OCI-LY3 (cell line): ENCODE data around the gene TMEM140.

Experiments used
- H2AFZ ChIP-seq: fragments of 200-600, 300-600 bp; shearing (Covaris generic); 2 replicates; pipeline ENCODE4 v1.6.0; 2014; ENCODE audit warnings: antibody characterized with exemption, low read depth, low read length
- H3K27ac ChIP-seq: fragments of 200-600, 300-600 bp; sonication (generic); 2 replicates; pipeline ENCODE4 v1.5.1; 2014; ENCODE audit warnings: mild to moderate bottlenecking, low read length, moderate library complexity, mixed read lengths
- H3K27me3 ChIP-seq: fragments of 200-600, 300-600 bp; sonication (generic); 2 replicates; pipeline ENCODE4 v1.6.1; 2014; ENCODE audit warnings: low read depth, low read length, mixed read lengths
- H3K36me3 ChIP-seq: fragments of 200-600, 300-600 bp; sonication (generic); replicated peaks from 2 replicates; pipeline ENCODE3; 2014; ENCODE audit warnings: low read depth, low read length, mixed read lengths
- H3K4me1 ChIP-seq: fragments of 300-600, 200-600 bp; sonication (generic); 2 replicates; pipeline ENCODE4 v1.6.1; 2014; ENCODE audit warnings: low read length, mixed read lengths
- H3K4me2 ChIP-seq: fragments of 200-600, 300-600 bp; sonication (generic); 2 replicates; pipeline ENCODE4 v1.6.1; 2014; ENCODE audit warnings: low read length, mixed read lengths
- H3K4me3 ChIP-seq: fragments of 300-600, 200-600 bp; sonication (generic); 2 replicates; pipeline ENCODE4 v1.5.1; 2014; ENCODE audit warnings: antibody characterized with exemption, mild to moderate bottlenecking, low read length, moderate library complexity
- H3K79me2 ChIP-seq: fragments of 300-600, 200-600 bp; shearing (Covaris generic); 2 replicates; pipeline ENCODE4 v1.6.1; 2014; ENCODE audit warnings: mild to moderate bottlenecking, low read length, mixed read lengths
- H3K9ac ChIP-seq: fragments of 300-600, 200-600 bp; shearing (Covaris generic); 2 replicates; pipeline ENCODE4 v1.6.0; 2014; ENCODE audit warnings: mild to moderate bottlenecking, low read length, moderate library complexity
- H3K9me3 ChIP-seq: fragments of 200-600, 300-600 bp; shearing (Covaris generic); 2 replicates; pipeline ENCODE4 v1.6.1; 2014; ENCODE audit warnings: low read length, mixed read lengths; ENCODE audit not compliant: insufficient read depth
- H4K20me1 ChIP-seq: fragments of 200-600, 300-600 bp; sonication (generic); 2 replicates; pipeline ENCODE4 v1.6.1; 2016; ENCODE audit warnings: low read length, mixed read lengths; ENCODE audit not compliant: insufficient read depth
- EZH2phosphoT487 ChIP-seq: fragments of 200-600 bp; shearing (Covaris generic); IDR thresholded peaks from 2 replicates; pipeline ENCODE4 v1.6.1; 2018; ENCODE audit warnings: antibody characterized with exemption, mixed run types, low read depth
- TF ChIP-seq, protein P1 (sequence below): fragments of 200-600, 300-600 bp; sonication (generic); IDR thresholded peaks from 2 replicates; pipeline ENCODE4 v1.5.1; 2014; ENCODE audit warnings: antibody characterized with exemption, low read length, low read depth

The TMEM140 gene

DNA sequence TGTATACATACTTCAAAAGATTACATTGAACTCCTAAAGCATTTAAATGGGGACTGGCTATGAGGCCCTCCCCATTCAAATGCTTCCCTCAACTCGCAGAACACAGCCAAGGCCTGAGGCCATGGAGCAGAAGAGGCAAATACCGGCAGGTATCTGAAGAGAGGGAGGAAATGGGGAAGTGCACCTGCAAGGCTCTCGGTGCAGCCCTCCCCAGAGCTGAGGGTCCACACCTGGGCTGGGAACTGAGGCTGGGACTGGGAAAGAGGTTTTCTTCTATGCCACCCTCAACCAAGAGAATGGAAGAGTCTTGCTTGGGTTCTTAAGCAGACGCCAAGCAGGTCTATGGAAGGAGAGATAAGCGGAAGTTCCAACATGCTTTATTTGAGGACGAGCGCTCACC is 35.6 kb downstream of the TMEM140 start:
- H3K4me3 ChIP-seq: no peak overlapping the region
- H2AFZ ChIP-seq: no peak overlapping the region
- no peaks in the 10 kb centered on the region for H3K79me2 ChIP-seq
- peaks cover 4% of the 10 kb centered on the region; the same call in 1 of the 2 replicates for H3K27me3 ChIP-seq
- peaks cover 27% of the 10 kb centered on the region for H3K36me3 ChIP-seq
- no peak overlapping the region for H3K4me2 ChIP-seq
- no peak overlapping the region for H3K9ac ChIP-seq
- no peak overlapping the region for H3K27ac ChIP-seq
- peaks cover 35% of the 10 kb centered on the region for H3K4me1 ChIP-seq
- no peaks in the 10 kb centered on the region for H3K9me3 ChIP-seq
- TF ChIP-seq EZH2phosphoT487: no peak
- TF ChIP-seq, protein P1, sequence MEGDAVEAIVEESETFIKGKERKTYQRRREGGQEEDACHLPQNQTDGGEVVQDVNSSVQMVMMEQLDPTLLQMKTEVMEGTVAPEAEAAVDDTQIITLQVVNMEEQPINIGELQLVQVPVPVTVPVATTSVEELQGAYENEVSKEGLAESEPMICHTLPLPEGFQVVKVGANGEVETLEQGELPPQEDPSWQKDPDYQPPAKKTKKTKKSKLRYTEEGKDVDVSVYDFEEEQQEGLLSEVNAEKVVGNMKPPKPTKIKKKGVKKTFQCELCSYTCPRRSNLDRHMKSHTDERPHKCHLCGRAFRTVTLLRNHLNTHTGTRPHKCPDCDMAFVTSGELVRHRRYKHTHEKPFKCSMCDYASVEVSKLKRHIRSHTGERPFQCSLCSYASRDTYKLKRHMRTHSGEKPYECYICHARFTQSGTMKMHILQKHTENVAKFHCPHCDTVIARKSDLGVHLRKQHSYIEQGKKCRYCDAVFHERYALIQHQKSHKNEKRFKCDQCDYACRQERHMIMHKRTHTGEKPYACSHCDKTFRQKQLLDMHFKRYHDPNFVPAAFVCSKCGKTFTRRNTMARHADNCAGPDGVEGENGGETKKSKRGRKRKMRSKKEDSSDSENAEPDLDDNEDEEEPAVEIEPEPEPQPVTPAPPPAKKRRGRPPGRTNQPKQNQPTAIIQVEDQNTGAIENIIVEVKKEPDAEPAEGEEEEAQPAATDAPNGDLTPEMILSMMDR: no peak
- H4K20me1 ChIP-seq: no peaks in the 10 kb centered on the region

DNA sequence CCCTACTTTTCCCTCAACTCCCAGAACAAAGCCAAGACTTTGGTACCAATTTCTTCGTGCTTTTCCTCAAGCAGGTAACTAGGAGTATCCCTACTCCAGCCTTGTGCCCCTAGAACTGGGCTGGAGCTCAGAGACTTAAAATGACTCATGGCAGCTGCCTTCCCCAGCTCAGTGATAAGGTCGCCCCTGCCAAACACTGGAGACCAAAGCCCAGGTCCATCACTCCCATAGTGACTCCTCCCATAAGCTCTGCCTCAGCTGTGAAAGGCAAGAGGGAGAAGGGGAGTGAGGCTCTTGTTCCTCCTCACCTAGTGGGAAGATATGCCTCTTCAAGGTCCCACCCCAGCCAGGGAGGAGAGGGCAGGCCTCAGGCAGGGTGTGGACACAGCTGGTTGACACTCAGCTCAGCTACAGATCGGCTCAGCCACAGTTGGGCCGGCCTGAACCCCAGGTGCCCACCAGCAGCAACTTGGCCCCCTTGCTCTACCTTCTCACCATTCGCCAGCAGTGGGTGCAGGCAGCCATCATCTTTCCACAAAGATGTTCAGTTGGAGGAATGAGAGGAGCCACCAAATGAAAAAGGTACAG is 36.5 kb downstream of the TMEM140 start:
- H3K27me3 ChIP-seq: peaks cover 4% of the 10 kb centered on the region
- no peaks in the 10 kb centered on the region for H3K9me3 ChIP-seq
- no peaks in the 10 kb centered on the region for H4K20me1 ChIP-seq
- no peak overlapping the region for H3K4me2 ChIP-seq
- H3K4me3 ChIP-seq: no peak overlapping the region
- no peak for TF ChIP-seq EZH2phosphoT487
- TF ChIP-seq, protein P1: no peak
- peaks cover 44% of the 10 kb centered on the region for H3K4me1 ChIP-seq
- peaks cover 32% of the 10 kb centered on the region for H3K36me3 ChIP-seq
- H3K9ac ChIP-seq: no peak overlapping the region
- H3K79me2 ChIP-seq: no peaks in the 10 kb centered on the region
- no peak overlapping the region for H3K27ac ChIP-seq
- H2AFZ ChIP-seq: no peak overlapping the region

DNA sequence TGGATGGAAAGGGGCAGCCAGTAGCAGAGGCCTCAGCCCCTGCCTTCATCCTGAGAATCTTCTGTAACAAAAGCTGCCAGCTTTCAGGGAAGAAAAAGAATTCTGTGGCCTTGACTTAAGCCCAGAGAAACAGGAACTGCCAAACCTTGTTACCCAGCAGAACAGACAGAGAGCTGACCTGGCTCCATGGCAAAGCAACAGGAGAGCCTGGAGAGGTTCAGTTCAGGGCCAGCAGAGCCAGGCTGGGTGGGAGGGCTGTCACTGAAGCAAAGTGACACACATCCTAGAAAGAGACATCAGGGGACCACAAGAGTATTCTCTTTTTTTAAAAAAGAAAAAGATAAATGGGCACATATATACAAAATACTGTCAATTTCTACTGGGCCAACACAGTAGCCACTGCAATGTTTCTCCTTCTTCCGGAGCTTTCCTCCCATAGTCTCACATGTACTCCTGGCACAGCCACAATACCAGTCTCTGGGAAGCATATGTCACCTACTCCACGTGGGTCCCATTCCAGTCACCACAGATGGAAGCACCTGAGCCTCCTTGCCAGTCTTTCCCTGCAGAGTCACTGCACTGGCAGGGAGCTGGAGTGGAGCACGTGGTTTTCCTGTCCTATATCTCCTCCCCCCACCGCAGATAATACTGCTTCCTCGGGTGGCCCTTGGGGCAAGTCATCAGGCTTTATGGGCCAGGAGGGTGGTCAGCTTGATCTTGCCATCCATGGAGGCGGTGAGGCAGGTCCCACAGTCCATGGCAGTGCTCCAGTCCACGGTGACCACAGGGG is 37.8 kb downstream of the TMEM140 start:
- Histone ChIP-seq H4K20me1 (no peaks in the 10 kb centered on the region), H3K27me3 (peaks cover 14% of the 10 kb centered on the region), H3K79me2 (no peaks in the 10 kb centered on the region), H3K9ac (no peak overlapping the region), H3K4me2 (peak overlapping the region; percentile 90; the same call in 1 of the 2 replicates), H3K4me3 (no peak overlapping the region), H3K27ac (no peak overlapping the region), H3K36me3 (peaks cover 45% of the 10 kb centered on the region), H3K4me1 (peaks cover 57% of the 10 kb centered on the region), H2AFZ (no peak overlapping the region), H3K9me3 (no peaks in the 10 kb centered on the region)
- no peak for TF ChIP-seq EZH2phosphoT487
- TF ChIP-seq, protein P1: no peak

DNA sequence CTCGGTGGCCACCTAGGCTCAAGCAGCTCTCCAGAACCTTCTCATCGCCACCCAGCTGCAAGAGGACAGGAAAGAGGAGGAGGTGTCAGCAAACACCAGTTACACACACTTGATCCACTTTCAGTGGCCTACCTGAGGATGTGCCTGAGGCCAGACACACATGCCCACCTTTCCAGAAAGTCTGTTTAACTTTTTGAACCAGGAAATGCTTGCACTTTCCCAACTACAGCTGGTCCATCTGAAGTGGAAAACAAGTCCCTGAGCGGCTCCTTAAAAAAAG is 38.3 kb downstream of the TMEM140 start:
- H4K20me1 ChIP-seq: no peaks in the 10 kb centered on the region
- no peaks in the 10 kb centered on the region for H3K9me3 ChIP-seq
- H2AFZ ChIP-seq: no peak overlapping the region
- H3K4me2 ChIP-seq: peak overlapping the region; percentile 90
- H3K27ac ChIP-seq: no peak overlapping the region
- peaks cover 48% of the 10 kb centered on the region for H3K36me3 ChIP-seq
- H3K4me3 ChIP-seq: peak overlapping the region; percentile 61; the same call in 1 of the 2 replicates
- H3K79me2 ChIP-seq: no peaks in the 10 kb centered on the region
- TF ChIP-seq, protein P1: no peak
- peaks cover 59% of the 10 kb centered on the region for H3K4me1 ChIP-seq
- H3K9ac ChIP-seq: no peak overlapping the region
- peaks cover 18% of the 10 kb centered on the region for H3K27me3 ChIP-seq
